GM19438 (cell line): ENCODE results near the gene CLPSL2.

Experiments used
- ATAC-seq: cut with Tn5 transposase; IDR thresholded peaks from one replicate; pipeline ENCODE4 v1.9.1; 2021; ENCODE audit warnings: low read depth; ENCODE audit not compliant: unreplicated experiment

CLPSL2 gene

GRCh38 chr6:35824552-35825192, 48.3 kb downstream of the CLPSL2 start:
- ATAC-seq: no peak
